HG03354 (cell line): ENCODE measurements around the gene FGF9.

Source experiments
- ATAC-seq: cut with Tn5 transposase; IDR thresholded peaks from one replicate; pipeline ENCODE4 v1.9.1; 2021; ENCODE audit warnings: mild to moderate bottlenecking; ENCODE audit not compliant: unreplicated experiment, poor library complexity, severe bottlenecking

Gene FGF9

DNA sequence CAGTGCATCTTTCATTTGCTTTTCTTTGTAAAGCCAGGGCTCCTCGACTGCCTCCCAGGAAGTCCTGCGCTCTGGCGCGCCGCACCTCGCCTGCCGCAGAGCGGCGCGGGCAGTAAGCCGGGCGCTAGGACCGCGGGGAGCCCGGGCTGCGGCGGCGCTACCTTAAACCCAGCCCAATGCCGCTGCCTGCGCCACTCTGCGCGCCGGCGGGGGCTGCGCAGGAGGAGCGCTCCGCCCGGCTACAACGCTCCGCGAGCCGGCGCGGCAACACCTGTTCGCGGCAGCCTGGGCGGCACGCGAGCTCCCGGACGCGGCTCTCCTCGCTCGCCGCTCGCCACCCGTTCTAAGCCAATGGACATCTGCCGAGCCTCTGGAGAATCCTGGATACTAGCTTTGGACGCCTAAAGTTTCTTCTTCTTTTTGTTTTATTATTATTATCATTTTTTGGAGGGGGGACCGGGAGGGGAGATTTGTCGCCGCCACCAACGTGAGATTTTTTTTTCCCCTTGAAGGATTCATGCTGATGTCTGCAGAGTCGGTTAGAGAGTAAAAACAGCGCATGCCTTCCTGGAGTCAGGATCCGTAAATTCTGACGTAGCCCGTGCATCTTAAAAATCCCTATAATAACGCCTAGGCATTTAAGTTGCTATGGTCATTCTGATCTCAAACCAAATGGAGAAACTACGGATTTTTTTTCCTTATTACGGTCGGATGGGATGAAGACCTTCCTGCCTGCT lies at the start of gene FGF9:
Gene FGF9, plus strand, starts transcription at position 191 of the 737 bp plus-strand sequence. CDS start 840 bp downstream, outside the sequence.
- ATAC-seq = peak; percentile 72

DNA sequence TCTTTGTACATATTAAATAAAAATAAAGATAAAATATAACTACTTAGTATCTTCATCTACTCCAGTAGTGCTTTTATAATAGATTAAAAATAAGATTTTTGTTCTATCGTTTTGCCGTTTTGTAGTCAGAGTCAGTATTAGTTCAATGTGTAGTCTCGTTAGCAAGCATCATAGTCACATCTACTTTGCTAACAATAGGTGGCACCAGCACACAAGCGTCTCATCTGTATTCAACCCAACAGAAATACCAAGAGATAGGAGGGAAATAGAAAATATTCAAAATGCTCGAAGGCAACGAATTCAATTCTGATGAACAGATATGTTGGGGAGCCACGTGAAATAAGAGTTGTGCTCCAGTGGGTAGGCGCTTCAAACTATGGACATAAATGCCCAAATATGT lies 45.5 kb upstream of the FGF9 start:
- no peak for ATAC-seq

DNA sequence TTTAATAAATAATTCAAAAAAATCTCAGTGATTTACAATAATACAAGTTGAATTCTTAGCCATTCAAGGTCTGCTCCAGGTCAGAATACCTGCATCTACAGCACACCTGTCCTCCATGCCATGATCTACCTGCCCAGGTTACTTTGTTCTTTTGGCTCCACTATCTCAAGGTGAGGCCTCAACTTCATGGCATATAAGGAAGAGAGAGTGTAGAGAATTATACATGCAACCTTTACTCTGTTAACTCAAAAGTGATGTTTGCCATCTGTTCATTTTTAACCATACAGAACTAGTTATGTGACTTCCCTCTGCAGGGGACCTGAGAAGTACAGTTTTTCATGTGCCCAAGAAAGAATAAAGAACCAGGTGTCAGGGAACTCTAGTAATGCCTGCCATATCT lies 38.7 kb upstream of the FGF9 start:
- ATAC-seq = no peak

DNA sequence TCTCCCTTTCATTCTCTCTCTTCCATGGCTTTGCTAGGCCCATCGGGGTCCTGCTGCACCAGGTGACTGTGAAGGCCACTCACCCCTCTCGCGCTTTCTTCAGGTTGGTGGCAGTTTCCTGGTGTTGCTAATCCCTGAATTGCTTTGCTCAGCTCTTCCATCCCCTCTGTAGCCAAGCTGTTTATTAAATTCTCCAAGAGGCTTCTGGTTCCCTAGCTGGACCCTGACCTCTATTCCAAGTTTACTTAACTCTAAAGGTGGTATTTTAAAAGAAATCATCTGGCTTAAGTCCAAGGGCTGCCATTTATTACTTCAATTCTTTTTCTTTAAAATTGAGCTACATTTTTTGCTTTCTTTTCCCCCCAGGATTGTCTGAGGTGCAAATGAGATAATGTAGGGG lies 34.2 kb upstream of the FGF9 start:
- no peak for ATAC-seq

DNA sequence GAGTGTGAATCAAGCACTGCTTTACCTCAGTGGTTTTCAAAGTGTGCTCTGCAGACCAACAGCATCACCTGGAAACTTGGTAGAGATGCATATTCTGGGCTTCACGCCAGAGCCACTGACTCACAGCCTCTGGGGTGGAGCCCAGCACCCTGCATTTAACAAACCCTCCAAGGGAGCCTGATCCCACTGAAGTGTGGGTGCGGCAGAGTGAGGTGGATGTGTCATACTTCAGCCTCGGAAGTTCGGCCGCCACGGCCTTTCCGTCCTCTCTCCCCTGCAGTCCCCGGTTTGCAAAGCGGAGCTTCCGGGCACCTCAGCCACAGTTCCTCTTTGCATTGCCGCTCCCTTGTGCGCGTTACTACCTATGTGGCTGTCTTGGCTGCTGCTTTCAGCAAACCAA lies 33.6 kb upstream of the FGF9 start:
- ATAC-seq = no peak

DNA sequence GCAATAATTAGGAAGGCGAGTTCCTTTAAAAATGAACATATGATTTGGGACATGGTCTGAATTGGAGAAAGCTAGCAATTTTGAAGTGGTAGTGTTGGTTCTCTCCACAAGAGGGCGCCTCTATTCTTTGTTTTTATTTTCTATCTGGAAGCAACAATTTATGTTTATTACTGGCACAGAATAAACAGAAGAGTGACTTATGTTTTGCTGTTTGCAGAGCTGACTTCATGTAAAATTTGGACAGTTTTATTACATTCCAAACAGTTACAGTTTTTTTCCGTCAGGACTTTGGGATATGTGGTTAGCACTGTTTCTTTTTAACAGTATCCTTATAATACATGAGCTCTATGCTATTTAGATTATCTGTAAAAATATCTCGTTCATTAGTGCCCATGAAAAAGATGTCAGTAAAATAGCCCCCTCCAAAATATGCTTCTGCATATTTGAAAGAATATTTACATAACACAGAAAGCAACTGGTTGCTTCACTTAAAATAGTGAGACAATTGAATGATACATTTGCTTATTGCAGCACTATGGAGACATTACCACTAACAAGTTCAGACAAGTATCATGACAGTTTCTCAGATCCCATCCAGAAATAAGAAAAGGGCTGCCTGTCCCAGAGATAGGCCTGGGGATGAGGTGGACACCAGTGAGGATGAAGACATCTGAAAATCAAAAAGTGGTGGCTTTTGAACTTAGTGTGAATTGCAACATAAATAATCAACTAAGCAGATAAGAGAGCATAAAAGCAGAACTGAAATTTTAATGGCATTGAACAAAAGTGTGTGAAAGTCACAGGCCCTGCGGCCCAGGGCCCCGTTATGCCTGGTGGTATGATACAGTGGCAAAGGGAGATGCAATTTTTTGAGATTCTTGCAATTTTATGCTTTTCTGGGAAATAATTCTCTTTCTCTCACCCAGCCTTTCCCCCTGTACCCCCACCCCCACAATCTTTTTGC lies 32.3 kb upstream of the FGF9 start:
- no peak for ATAC-seq

DNA sequence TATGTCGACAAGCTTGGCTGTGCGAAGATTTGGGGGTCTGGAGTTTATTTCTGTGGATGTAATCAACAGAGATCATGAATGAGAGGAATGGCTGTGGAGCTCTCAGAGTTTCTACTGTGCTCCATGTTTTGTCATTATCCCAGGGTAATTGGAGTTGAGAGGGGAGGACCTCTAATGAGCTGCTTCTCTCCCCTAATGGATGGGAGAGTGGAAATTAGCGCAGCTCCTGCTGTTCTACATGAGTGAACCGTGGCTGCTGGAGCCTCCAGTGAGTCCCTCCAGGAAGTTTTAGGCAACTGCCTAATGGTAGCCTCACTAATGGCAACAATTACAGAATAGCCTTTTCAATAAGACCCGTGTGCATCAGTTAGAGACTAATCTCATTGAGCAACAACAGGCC lies 31.3 kb upstream of the FGF9 start:
- ATAC-seq = no peak

DNA sequence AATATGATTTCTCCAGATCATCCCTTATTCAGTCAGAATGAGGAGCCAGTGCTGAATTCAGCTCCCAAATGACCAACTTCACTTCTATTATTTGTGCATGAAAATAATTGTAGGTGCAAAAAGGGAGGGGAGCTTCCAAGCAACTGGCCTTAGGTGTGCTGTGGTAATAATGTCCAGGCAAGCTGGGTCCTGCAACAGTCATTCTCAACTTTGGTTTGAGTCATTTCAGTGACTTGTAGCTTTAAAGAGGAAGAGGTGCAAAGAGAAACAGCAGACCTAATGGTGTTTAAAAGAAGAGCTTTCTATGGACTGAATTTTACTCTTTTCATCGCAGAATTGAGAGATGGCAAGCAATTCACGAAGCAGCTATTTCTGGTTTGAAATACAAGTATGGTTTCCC lies 29.2 kb upstream of the FGF9 start:
- no peak for ATAC-seq

DNA sequence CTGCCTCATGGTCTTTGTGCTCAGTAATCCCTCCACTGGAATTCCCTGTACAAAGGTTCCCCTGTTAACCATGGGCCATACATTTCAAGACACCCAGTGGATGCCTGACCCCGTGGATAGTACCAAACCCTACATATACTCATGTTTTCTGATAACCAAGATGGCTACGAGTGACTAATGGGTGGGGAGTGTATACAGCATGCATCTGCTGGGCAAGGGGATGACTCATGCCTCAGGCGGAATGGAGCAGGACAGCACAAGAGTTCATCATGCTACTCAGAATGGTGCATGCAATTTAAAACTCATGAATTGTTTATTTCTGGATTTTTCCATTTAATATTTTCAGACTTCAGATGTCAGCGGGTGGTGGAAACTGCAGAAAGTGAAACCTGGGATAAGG lies 13.3 kb upstream of the FGF9 start:
- no peak for ATAC-seq

DNA sequence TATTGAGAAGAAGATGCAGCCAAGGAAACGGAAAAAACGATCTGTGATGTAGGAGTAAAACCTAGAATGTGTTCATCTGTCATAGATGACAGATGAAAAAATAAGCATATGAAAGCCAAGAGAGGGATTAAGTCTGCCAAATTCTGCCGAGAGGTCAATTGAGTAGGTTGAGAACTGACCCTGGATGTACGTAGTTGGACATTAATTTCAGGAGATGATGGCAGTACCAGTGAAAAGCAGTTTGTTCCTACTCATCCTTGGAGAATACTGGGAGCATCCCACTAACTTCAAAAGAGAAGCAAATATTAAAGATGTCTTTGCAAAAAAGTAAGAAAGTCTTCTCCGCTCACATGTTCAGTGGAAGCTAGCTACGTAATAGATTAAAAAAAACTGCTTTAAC lies 11.8 kb upstream of the FGF9 start:
- no peak for ATAC-seq

DNA sequence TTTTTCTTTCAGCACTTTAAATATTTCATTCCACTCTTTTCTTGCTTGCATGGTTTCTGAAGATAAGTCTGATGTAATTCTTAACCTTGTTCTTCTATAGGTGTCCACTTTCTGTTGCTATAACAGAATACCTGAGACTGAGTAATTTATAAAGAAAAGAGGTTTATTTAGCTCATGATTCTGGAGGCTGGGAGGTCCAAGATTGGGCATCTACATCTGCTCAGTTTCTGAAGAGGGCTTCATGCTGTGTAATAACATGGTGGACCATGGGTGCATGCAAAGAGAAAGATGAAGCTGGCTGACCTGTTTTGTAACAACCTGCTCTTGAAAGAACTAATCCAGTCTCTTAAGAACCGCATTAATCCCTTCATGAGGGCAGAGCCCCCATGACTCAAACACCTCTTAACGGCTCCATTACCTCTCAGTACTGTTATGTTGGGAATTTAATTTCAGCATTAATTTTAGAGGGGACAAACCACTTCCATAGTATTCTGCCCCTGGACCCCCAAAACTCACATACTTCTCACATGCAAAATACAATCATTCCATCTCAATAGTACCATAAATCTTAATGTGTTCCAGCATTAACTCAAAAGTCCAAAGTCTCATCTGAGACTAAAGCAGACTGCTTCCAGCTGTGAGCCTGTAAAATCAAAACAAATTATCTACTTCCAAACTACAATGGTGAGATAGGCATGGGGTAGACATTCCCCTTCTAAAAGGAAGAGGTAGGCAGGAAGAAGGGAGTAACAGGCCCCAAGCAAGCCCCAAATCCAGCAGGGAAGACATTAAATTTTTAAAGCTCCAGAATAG lies 9.6 kb upstream of the FGF9 start:
- ATAC-seq = no peak

DNA sequence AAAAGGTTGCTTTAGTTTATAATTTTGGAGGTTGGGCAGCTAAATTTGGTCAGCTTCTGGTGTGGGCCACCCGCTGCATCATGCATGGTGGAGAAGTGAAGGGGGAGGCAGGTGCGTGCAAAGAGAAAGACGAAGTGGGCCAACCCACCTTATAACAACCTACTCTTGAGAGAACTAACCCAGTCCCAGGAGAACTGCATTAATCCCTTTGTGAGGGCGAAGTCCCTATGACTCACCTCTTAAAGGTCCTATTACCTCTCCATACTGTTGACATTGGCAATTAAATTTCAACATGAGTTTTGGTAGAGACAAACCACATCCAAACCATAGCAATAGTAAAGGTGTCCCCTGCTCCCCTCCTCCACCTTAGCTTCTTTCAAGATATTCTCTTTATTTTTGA lies 7.7 kb upstream of the FGF9 start:
- no peak for ATAC-seq

DNA sequence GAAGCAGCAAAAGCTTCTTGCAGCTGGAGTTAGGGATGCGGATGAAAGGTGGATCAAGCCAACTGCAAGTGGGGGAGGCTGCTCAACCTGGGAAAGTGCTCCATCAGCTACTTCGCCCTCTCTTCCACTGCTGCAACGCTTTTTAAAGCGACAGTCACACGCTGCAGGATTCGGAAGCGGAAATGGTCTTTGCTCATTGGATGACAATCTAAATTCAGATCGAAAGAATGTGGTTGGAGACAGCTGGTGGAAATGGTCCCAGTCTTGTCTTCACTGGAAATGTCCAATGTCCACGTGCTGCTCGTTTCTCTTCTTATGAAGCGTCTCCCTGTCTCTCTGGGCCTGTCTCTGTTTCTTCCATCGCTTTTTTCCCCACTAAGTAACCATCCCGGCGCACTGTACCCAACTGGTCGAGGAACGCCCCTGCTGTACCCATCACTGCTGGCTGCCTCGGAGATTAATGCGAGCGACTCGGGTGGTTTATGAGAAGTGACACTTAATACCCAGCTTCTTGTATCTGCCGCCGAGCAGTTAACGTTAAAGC lies 2.1 kb upstream of the FGF9 start:
- ATAC-seq = no peak

DNA sequence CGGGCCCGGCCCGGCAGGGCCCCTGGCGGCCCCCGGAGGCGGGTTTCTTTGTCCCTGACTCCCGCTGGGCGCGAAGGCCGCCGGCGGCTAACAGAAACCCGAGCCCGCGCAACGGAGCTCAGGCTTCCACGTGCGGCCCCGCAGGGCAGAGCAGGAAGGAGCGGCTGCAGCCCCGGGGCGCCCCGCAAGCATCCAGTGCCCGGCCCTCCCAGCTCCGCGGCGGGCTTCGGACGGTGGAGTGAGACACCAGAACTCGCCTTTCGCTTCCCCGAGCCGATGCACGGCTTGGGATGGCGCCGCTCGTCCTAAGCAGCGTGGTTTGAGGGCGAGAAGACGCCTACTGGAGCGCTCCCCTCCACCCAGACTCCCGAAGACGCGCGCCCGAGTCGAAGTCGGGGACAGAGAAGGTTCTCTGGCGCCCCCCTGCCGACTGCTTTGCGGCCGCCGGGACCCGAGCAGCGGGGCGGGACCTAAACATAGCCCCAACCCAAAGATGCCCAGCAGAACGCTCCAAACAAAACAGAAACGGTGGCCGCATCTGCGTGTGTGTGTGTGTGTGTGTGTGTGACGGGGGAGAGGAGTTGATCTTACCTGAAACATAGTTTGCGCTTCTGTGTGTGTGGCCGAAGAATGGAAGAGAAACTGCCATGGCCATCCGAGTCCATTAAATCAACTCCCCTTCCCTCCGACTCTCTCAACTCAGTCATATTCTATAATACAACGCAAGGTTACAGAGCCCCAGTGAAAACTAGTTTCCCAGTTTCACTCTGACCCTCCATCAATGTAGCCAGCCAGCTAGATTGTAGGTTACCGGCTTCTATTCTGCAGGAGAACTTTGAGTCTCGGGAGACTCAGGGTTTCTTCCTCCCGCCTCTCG lies 629 bp upstream of the FGF9 start:
- peak; percentile 21 for ATAC-seq

DNA sequence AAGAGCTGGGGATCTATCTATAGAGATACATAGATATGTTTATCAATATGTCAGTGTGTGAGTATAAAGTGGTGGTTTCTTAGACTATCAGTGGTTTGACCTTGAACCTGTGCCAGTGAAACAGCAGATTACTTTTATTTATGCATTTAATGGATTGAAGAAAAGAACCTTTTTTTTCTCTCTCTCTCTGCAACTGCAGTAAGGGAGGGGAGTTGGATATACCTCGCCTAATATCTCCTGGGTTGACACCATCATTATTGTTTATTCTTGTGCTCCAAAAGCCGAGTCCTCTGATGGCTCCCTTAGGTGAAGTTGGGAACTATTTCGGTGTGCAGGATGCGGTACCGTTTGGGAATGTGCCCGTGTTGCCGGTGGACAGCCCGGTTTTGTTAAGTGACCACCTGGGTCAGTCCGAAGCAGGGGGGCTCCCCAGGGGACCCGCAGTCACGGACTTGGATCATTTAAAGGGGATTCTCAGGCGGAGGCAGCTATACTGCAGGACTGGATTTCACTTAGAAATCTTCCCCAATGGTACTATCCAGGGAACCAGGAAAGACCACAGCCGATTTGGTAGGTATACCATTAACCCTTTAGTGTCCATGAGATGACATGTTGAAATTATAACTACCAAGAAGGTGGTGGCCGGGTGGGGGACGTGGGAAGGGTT lies 880 bp downstream of the FGF9 start:
- no peak for ATAC-seq

DNA sequence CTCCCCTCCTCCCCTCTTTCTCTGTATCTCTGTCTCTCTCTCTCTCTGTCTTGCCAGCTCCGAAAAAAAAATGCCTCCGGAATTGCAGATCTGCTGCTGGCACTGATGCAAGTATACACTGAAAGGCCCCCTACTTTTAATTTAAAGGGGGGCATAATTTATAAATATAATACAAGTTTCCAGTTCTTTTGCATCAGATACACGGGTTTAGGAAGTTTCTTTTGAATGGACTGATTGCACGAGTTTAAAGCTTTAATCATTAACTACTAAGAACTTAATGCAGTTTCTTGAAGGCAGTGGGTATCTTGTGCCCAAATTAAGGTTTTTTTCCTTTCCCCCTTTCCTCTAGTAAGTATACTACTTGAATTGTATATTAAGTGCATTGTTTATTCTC lies 1.4 kb downstream of the FGF9 start:
- ATAC-seq = no peak

DNA sequence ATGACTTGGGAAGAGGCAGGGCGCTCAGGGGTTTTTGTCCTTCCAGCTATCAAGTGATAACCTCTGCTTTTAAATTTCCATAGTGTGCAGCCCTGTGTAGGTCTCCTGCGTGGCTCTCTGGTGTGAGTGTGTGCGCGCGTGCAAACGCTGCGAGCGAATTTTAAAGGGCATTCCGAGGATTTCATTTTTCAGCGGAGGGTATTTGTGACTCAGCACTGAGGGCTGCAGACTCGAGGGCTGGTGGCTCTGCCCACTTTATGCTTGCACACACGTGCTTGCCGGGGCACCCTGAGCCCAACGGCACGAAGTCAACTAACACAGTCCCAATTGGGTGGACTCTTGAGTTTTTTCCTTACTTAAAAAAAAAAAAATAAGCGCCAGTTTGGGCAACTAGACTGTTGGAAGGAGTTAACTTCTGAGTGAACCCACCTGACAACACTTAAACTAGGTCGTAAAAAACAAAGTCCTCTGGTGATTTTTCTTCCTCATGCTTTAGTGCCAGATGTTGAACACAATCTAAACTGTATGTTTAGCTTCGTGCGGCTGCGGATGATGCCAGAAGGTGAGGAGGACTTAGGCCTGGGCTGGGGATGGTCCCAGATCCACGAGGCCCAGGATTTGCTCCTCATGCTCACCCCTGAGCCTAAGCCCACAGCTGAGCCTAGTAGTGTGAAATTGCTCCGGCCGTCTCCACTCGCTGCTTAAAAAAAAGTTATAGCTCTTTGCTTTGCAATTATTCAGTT lies 2.1 kb downstream of the FGF9 start:
- no peak for ATAC-seq

DNA sequence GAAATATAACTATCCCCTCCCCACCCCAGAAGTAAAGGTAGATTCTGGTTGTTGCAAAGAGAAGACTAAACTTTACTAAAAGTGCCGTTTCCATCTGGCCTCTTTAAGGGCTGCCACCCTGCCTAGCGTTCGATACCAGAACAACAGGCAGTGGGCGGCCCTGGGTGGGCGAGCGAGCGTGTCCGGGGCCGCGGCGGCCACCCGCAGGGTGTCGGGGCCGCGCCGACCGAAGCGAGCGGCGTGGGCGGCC lies 2.6 kb downstream of the FGF9 start:
- ATAC-seq = peak; percentile 31
